ENCODE data around the gene QSOX1. TPM values are rescaled to one million over a fixed set of nuclear protein-coding genes. Genes with fewer than 3 reads are reported as not detected.

QSOX1 gene
- total RNA-seq, 4 donors from 2014 or later = 74.9 to 184 (median 107) TPM

- Histone ChIP-seq H3K36me3 (peaks cover 0 to 70% (median 10%) of the 10 kb centered on the region in 3 donors), H3K27ac (no peak overlapping the region), H3K27me3 (no peaks in the 10 kb centered on the region), H3K4me1 (peaks cover 11 to 20% (median 13%) of the 10 kb centered on the region in 3 donors), H3K4me3 (no peak overlapping the region), H3K9me3 (no peaks in the 10 kb centered on the region)
- DNase-seq = no peak
- intact Hi-C loops (cut with DNase I) = no loop called here
- TF ChIP-seq CTCF (IDR thresholded peaks at IDR 0.05) = no peak
- TF ChIP-seq POLR2A (IDR thresholded peaks at IDR 0.05) = no peak
- WGBS, 2 donors = 80 to 88% methylated on average over 1 to 4 of the region's 4 CpGs
These were observed 23.3 kb downstream of the QSOX1 start for GRCh38 chr1:180177931-180178330.

GRCh38 chr1:180178511-180179161 is 24.0 kb downstream of the QSOX1 start:
- WGBS, 2 donors = 44 to 59% methylated on average over 9 to 11 of the region's 12 CpGs
- no peak for DNase-seq
- Histone ChIP-seq H3K36me3 (peaks cover 0 to 77% (median 10%) of the 10 kb centered on the region in 3 donors), H3K9me3 (no peaks in the 10 kb centered on the region), H3K27ac (no peak overlapping the region), H3K4me3 (no peak overlapping the region), H3K27me3 (no peaks in the 10 kb centered on the region), H3K4me1 (peaks cover 9 to 16% (median 10%) of the 10 kb centered on the region in 3 donors)
- TF ChIP-seq POLR2A (IDR thresholded peaks at IDR 0.05) (no peak), CTCF (IDR thresholded peaks at IDR 0.05) (peak; percentile 85 to 97 (median 92))
- intact Hi-C loops (cut with DNase I) = no loop called here

GRCh38 chr1:180179162-180179957 is 24.7 kb downstream of the QSOX1 start:
- WGBS, 2 donors = 76 to 78% methylated on average over 9 to 12 of the region's 12 CpGs
- H3K36me3 ChIP-seq = peaks cover 4 to 85% (median 15%) of the 10 kb centered on the region in 3 donors
- intact Hi-C loops (cut with DNase I) = no loop called here

GRCh38 chr1:180181048-180181447 is 26.4 kb downstream of the QSOX1 start:
- H3K4me1 ChIP-seq = peaks cover 0 to 4% (median 0%) of the 10 kb centered on the region in 3 donors
- H3K4me3 ChIP-seq = no peak overlapping the region
- no peak overlapping the region for H3K27ac ChIP-seq
- H3K36me3 ChIP-seq = peaks cover 13 to 92% (median 15%) of the 10 kb centered on the region in 3 donors
- intact Hi-C loops (cut with DNase I) = loop anchor here (10.0 kb wide), 2 partner anchors 304 to 316 kb away; no protein-coding TSS in a partner anchor
- H3K9me3 ChIP-seq = no peaks in the 10 kb centered on the region
- WGBS, 2 donors = 74 to 78% methylated on average over 7 of the region's 7 CpGs
- no peak for TF ChIP-seq POLR2A (IDR thresholded peaks at IDR 0.05)
- TF ChIP-seq CTCF (IDR thresholded peaks at IDR 0.05) = peak in 3 of 6 experiments; percentile 10 to 33 (median 32)
- DNase-seq = no peak
- H3K27me3 ChIP-seq = no peaks in the 10 kb centered on the region

More at GRCh38 chr1:180179162-180179957, 24.7 kb downstream of the QSOX1 start:
- Histone ChIP-seq H3K4me1 (peaks cover 1 to 9% (median 3%) of the 10 kb centered on the region in 3 donors), H3K27ac (no peak overlapping the region), H3K27me3 (no peaks in the 10 kb centered on the region), H3K4me3 (no peak overlapping the region), H3K9me3 (no peaks in the 10 kb centered on the region)
- TF ChIP-seq POLR2A (IDR thresholded peaks at IDR 0.05) (no peak), CTCF (IDR thresholded peaks at IDR 0.05) (no peak)
- no peak for DNase-seq
